ENCODE data around the gene KLF16. TPM values are rescaled to one million over a fixed set of nuclear protein-coding genes. Genes with fewer than 3 reads are reported as not detected.

Gene KLF16
- total and polyA plus RNA-seq, 2 experiments from 2014 or later = 6.4 to 16.0 TPM

GRCh38 chr19:1827566-1828278 is 35.7 kb downstream of the KLF16 start:
- Histone ChIP-seq H3K27me3 (no peaks in the 10 kb centered on the region), H2AFZ (no peak overlapping the region), H4K20me1 (ENCODE audit: insufficient read depth, poor library complexity, severe bottlenecking) (peaks cover 11% of the 10 kb centered on the region), H3K4me1 (ENCODE audit: insufficient read depth) (peaks cover 5% of the 10 kb centered on the region), H3K36me3 (replicated peaks; ENCODE audit: insufficient read depth, low read depth) (no peaks in the 10 kb centered on the region), H3K4me3 (no peak overlapping the region), H3K79me2 (peaks cover 25% of the 10 kb centered on the region), H3K27ac (peak overlapping the region; percentile 90), H3K9me2 (replicated peaks; ENCODE audit: insufficient read depth) (no peaks in the 10 kb centered on the region), H3K4me2 (no peak overlapping the region), H3K9me3 (ENCODE audit: low read depth) (no peaks in the 10 kb centered on the region)
- TF ChIP-seq EZH2phosphoT487 (IDR thresholded peaks at IDR 0.05; ENCODE audit: low read depth, severe bottlenecking, unreplicated experiment) (no peak), CTCF (IDR thresholded peaks at IDR 0.05; ENCODE audit: poor library complexity) (no peak), EZH2 (IDR thresholded peaks at IDR 0.05; ENCODE audit: borderline replicate concordance) (no peak)
- DNase-seq (ENCODE audit: low spot score) = no peak
- 97% methylated on average over 35 of the region's 41 CpGs for WGBS (ENCODE audit: low lambda C conversion rate, missing lambda C conversion rate)

GRCh38 chr19:1826557-1827521 is 36.5 kb downstream of the KLF16 start:
- no peaks in the 10 kb centered on the region for H3K27me3 ChIP-seq
- peaks cover 5% of the 10 kb centered on the region for H3K4me1 ChIP-seq (ENCODE audit: insufficient read depth)
- no peak overlapping the region for H3K4me3 ChIP-seq
- H2AFZ ChIP-seq = no peak overlapping the region
- peak overlapping the region; percentile 69 for H3K4me2 ChIP-seq
- WGBS (ENCODE audit: low lambda C conversion rate, missing lambda C conversion rate) = 76% methylated on average over 50 of the region's 63 CpGs
- peaks cover 11% of the 10 kb centered on the region for H4K20me1 ChIP-seq (ENCODE audit: insufficient read depth, poor library complexity, severe bottlenecking)
- no peaks in the 10 kb centered on the region for H3K9me3 ChIP-seq (ENCODE audit: low read depth)
- H3K79me2 ChIP-seq = peaks cover 24% of the 10 kb centered on the region
- peak overlapping the region; percentile 90 for H3K27ac ChIP-seq
- no peaks in the 10 kb centered on the region for H3K36me3 ChIP-seq (replicated peaks; ENCODE audit: insufficient read depth, low read depth)
- no peaks in the 10 kb centered on the region for H3K9me2 ChIP-seq (replicated peaks; ENCODE audit: insufficient read depth)
- DNase-seq (ENCODE audit: low spot score) = peak; percentile 75
- no peak for TF ChIP-seq EZH2 (IDR thresholded peaks at IDR 0.05; ENCODE audit: borderline replicate concordance)
- no peak for TF ChIP-seq EZH2phosphoT487 (IDR thresholded peaks at IDR 0.05; ENCODE audit: low read depth, severe bottlenecking, unreplicated experiment)
- no peak for TF ChIP-seq CTCF (IDR thresholded peaks at IDR 0.05; ENCODE audit: poor library complexity)

- Histone ChIP-seq H3K9me2 (replicated peaks; ENCODE audit: insufficient read depth) (no peaks in the 10 kb centered on the region), H3K4me3 (no peak overlapping the region), H3K36me3 (replicated peaks; ENCODE audit: insufficient read depth, low read depth) (no peaks in the 10 kb centered on the region), H3K9me3 (ENCODE audit: low read depth) (no peaks in the 10 kb centered on the region), H3K27ac (peak overlapping the region; percentile 90), H3K4me1 (ENCODE audit: insufficient read depth) (peaks cover 5% of the 10 kb centered on the region), H3K79me2 (peaks cover 20% of the 10 kb centered on the region), H3K4me2 (peak overlapping the region; percentile 69), H2AFZ (no peak overlapping the region), H3K27me3 (no peaks in the 10 kb centered on the region), H4K20me1 (ENCODE audit: insufficient read depth, poor library complexity, severe bottlenecking) (peaks cover 11% of the 10 kb centered on the region)
- DNase-seq (ENCODE audit: low spot score) = peak; percentile 86
- 51% methylated on average over 10 of the region's 15 CpGs for WGBS (ENCODE audit: low lambda C conversion rate, missing lambda C conversion rate)
- peak; percentile 98 for TF ChIP-seq CTCF (IDR thresholded peaks at IDR 0.05; ENCODE audit: poor library complexity)
- no peak for TF ChIP-seq EZH2 (IDR thresholded peaks at IDR 0.05; ENCODE audit: borderline replicate concordance)
These were observed 37.3 kb downstream of the KLF16 start for GRCh38 chr19:1825909-1826556.

All from hepatocyte (in vitro differentiated cells).